GM12878 (cell line): Measurements from ENCODE around the gene FOLR2. TPM values are rescaled to one million over a fixed set of nuclear protein-coding genes. Genes with fewer than 3 reads are reported as not detected.
A peak's percentile ranks its signal among the peaks of the same experiment; 100 is the strongest.

Source experiments
- BRCA1 ChIP-seq: IDR thresholded peaks from 2 replicates; pipeline ENCODE4 v1.6.1; 2011; ENCODE audit warnings: low read depth, low read length, improper control_type of control experiment
- CEBPB ChIP-seq, 2 experiments: fragments of 150-350 bp in 1 of 2; IDR thresholded peaks; 2 replicates each; pipeline ENCODE4 v1.6.1; 2012 to 2014; ENCODE audit warnings: low read depth in 2 of 2, low read length in 2 of 2, borderline replicate concordance in 1 of 2, inconsistent platforms in 1 of 2
- EGR1 ChIP-seq, 2 experiments: IDR thresholded peaks; 1 replicate in 1 of 2; 2 replicates in 1 of 2; pipeline ENCODE4 v1.6.1; 2011 to 2012; ENCODE audit warnings: low read depth in 2 of 2, low read length in 2 of 2, borderline replicate concordance in 1 of 2, mild to moderate bottlenecking in 1 of 2, moderate library complexity in 1 of 2
- IKZF1 ChIP-seq: fragments of 450-650 bp; conservative IDR thresholded peaks from 2 replicates; pipeline ENCODE4 v1.6.1; 2017; ENCODE audit warnings: antibody characterized with exemption, mild to moderate bottlenecking
- MYB ChIP-seq: fragments of 150-350 bp; IDR thresholded peaks from 2 replicates; pipeline ENCODE4 v1.6.1; 2014; ENCODE audit warnings: mild to moderate bottlenecking, low read depth, low read length, borderline replicate concordance
- NFIC ChIP-seq: IDR thresholded peaks from 2 replicates; pipeline ENCODE4 v1.6.1; 2012; ENCODE audit warnings: low read depth, mild to moderate bottlenecking, inconsistent platforms, low read length, moderate library complexity
- NFYB ChIP-seq: IDR thresholded peaks from 2 replicates; pipeline ENCODE4 v1.6.1; 2011; ENCODE audit warnings: low read depth, mild to moderate bottlenecking, low read length, improper control_type of control experiment, moderate library complexity; ENCODE audit not compliant: insufficient read depth
- NR2C2 ChIP-seq: IDR thresholded peaks from 2 replicates; pipeline ENCODE4 v1.6.1; 2011; ENCODE audit warnings: borderline replicate concordance, low read depth; ENCODE audit not compliant: control insufficient read depth, insufficient read length
- NR2F1 ChIP-seq: fragments of 450-650 bp; conservative IDR thresholded peaks from 2 replicates; pipeline ENCODE4 v1.6.1; 2017; ENCODE audit warnings: mild to moderate bottlenecking
- PML ChIP-seq: IDR thresholded peaks from 2 replicates; pipeline ENCODE4 v1.6.1; 2012; ENCODE audit warnings: low read length, inconsistent platforms
- POU2F2 ChIP-seq: IDR thresholded peaks from 3 replicates; pipeline ENCODE4 v1.6.1; 2011; ENCODE audit warnings: low read depth, mild to moderate bottlenecking, low read length, borderline replicate concordance
- RFX5 ChIP-seq: IDR thresholded peaks from 2 replicates; pipeline ENCODE4 v1.6.1; 2011; ENCODE audit warnings: low read depth, low read length, improper control_type of control experiment
- SMAD5 ChIP-seq: IDR thresholded peaks from 2 replicates; pipeline ENCODE4 v1.6.1; 2016; ENCODE audit warnings: antibody characterized with exemption, low read depth
- SMC3 ChIP-seq: IDR thresholded peaks from 2 replicates; pipeline ENCODE4 v1.6.1; 2011; ENCODE audit warnings: low read length, improper control_type of control experiment, borderline replicate concordance
- STAT3 ChIP-seq: IDR thresholded peaks from 2 replicates; pipeline ENCODE4 v1.6.1; 2011; ENCODE audit warnings: low read depth, low read length, improper control_type of control experiment
- SUPT20H ChIP-seq: IDR thresholded peaks from 2 replicates; pipeline ENCODE4 v1.6.1; 2011; ENCODE audit warnings: low read depth, mild to moderate bottlenecking, low read length, moderate library complexity, borderline replicate concordance; ENCODE audit not compliant: control insufficient read depth
- TCF7 ChIP-seq: IDR thresholded peaks from 2 replicates; pipeline ENCODE4 v1.6.1; 2014; ENCODE audit warnings: antibody characterized with exemption, borderline replicate concordance
- polyA plus RNA-seq, 11 experiments: library from polyadenylated mRNA; depleted of rRNA in 4 of 11; unstranded in 6 of 11; stranded (reverse) in 5 of 11; fragments of >200 nt; fragmentation: Nextera tagmentation in 4 of 11; fragmentation: Illumina TruSeq in 1 of 11; extraction: Ambion mirVana in 4 of 11; extraction: Trizol in 1 of 11; gene quantifications; 1 replicate in 1 of 11; 2 replicates in 10 of 11; pipeline versions ENCODE4 v1.2.1 to v1.2.3, GENCODE V29; 2011 to 2016; ENCODE audit warnings: inconsistent platforms in 2 of 11, missing spikeins in 2 of 11, low read depth in 1 of 11
- total RNA-seq, 4 experiments: library from RNA; depleted of rRNA in 3 of 4; stranded (reverse); fragments of >200 nt in 3 of 4; fragmentation: Illumina TruSeq in 1 of 4; extraction: Trizol in 1 of 4; gene quantifications; 2 replicates each; pipeline versions ENCODE4 v1.2.1 to v1.2.3, GENCODE V29; 2013 to 2021
- TF ChIP-seq, protein P1 (sequence below): fragments of 450-650 bp; IDR thresholded peaks from 2 replicates; pipeline ENCODE4 v1.6.1; 2016; ENCODE audit warnings: mild to moderate bottlenecking
- TF ChIP-seq, protein P2 (sequence below): fragments of 450-650 bp; conservative IDR thresholded peaks from 2 replicates; pipeline ENCODE4 v1.6.1; 2017; ENCODE audit warnings: mild to moderate bottlenecking, moderate library complexity
- TF ChIP-seq, protein P3 (sequence below): IDR thresholded peaks from 2 replicates; pipeline ENCODE4 v1.6.1; 2011; ENCODE audit warnings: low read depth, low read length, improper control_type of control experiment, borderline replicate concordance
- TF ChIP-seq, protein P4 (sequence below): fragments of 450-650 bp; IDR thresholded peaks from 2 replicates; pipeline ENCODE4 v1.6.1; 2017; ENCODE audit warnings: mild to moderate bottlenecking, moderate library complexity

FOLR2 gene
- total and polyA plus RNA-seq, 10 of the 15 experiments (the other 5 are each of a cell fraction or from before 2014, with no cell fraction given): 0.10 to 11.1 (median 1.9) TPM

- TF ChIP-seq, protein P1, sequence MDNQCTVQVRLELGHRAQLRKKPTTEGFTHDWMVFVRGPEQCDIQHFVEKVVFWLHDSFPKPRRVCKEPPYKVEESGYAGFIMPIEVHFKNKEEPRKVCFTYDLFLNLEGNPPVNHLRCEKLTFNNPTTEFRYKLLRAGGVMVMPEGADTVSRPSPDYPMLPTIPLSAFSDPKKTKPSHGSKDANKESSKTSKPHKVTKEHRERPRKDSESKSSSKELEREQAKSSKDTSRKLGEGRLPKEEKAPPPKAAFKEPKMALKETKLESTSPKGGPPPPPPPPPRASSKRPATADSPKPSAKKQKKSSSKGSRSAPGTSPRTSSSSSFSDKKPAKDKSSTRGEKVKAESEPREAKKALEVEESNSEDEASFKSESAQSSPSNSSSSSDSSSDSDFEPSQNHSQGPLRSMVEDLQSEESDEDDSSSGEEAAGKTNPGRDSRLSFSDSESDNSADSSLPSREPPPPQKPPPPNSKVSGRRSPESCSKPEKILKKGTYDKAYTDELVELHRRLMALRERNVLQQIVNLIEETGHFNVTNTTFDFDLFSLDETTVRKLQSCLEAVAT: no peak
- TF ChIP-seq POU2F2: no peak
- TF ChIP-seq SUPT20H: no peak
- TF ChIP-seq CEBPB (IDR thresholded peaks at IDR 0.05; ENCODE audit: borderline replicate concordance in 1 of 2, low read depth in 2 of 2, low read length in 2 of 2): no peak
- TF ChIP-seq SMC3: no peak
- TF ChIP-seq IKZF1: peak; percentile 31; the same call in 1 of the 2 replicates
- TF ChIP-seq BRCA1: no peak
- no peak for TF ChIP-seq NFYB
- TF ChIP-seq EGR1 (IDR thresholded peaks at IDR 0.05; ENCODE audit: borderline replicate concordance in 1 of 2, low read depth in 2 of 2, low read length in 2 of 2): peak in 1 of 2 experiments; percentile 17; a peak in 1 of 3 replicates
- no peak for TF ChIP-seq MYB
- TF ChIP-seq, protein P2, sequence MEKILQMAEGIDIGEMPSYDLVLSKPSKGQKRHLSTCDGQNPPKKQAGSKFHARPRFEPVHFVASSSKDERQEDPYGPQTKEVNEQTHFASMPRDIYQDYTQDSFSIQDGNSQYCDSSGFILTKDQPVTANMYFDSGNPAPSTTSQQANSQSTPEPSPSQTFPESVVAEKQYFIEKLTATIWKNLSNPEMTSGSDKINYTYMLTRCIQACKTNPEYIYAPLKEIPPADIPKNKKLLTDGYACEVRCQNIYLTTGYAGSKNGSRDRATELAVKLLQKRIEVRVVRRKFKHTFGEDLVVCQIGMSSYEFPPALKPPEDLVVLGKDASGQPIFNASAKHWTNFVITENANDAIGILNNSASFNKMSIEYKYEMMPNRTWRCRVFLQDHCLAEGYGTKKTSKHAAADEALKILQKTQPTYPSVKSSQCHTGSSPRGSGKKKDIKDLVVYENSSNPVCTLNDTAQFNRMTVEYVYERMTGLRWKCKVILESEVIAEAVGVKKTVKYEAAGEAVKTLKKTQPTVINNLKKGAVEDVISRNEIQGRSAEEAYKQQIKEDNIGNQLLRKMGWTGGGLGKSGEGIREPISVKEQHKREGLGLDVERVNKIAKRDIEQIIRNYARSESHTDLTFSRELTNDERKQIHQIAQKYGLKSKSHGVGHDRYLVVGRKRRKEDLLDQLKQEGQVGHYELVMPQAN: 0 out of 2 replicates have a peak, but pooled peaks have one; percentile 41
- no peak for TF ChIP-seq PML
- TF ChIP-seq TCF7: no peak
- TF ChIP-seq NR2F1: 0 out of 2 replicates have a peak, but pooled peaks have one; percentile 17
- TF ChIP-seq STAT3: no peak
- TF ChIP-seq, protein P3, sequence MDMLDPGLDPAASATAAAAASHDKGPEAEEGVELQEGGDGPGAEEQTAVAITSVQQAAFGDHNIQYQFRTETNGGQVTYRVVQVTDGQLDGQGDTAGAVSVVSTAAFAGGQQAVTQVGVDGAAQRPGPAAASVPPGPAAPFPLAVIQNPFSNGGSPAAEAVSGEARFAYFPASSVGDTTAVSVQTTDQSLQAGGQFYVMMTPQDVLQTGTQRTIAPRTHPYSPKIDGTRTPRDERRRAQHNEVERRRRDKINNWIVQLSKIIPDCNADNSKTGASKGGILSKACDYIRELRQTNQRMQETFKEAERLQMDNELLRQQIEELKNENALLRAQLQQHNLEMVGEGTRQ: no peak
- TF ChIP-seq NR2C2: no peak
- TF ChIP-seq NFIC: no peak
- no peak for TF ChIP-seq SMAD5
- TF ChIP-seq, protein P4, sequence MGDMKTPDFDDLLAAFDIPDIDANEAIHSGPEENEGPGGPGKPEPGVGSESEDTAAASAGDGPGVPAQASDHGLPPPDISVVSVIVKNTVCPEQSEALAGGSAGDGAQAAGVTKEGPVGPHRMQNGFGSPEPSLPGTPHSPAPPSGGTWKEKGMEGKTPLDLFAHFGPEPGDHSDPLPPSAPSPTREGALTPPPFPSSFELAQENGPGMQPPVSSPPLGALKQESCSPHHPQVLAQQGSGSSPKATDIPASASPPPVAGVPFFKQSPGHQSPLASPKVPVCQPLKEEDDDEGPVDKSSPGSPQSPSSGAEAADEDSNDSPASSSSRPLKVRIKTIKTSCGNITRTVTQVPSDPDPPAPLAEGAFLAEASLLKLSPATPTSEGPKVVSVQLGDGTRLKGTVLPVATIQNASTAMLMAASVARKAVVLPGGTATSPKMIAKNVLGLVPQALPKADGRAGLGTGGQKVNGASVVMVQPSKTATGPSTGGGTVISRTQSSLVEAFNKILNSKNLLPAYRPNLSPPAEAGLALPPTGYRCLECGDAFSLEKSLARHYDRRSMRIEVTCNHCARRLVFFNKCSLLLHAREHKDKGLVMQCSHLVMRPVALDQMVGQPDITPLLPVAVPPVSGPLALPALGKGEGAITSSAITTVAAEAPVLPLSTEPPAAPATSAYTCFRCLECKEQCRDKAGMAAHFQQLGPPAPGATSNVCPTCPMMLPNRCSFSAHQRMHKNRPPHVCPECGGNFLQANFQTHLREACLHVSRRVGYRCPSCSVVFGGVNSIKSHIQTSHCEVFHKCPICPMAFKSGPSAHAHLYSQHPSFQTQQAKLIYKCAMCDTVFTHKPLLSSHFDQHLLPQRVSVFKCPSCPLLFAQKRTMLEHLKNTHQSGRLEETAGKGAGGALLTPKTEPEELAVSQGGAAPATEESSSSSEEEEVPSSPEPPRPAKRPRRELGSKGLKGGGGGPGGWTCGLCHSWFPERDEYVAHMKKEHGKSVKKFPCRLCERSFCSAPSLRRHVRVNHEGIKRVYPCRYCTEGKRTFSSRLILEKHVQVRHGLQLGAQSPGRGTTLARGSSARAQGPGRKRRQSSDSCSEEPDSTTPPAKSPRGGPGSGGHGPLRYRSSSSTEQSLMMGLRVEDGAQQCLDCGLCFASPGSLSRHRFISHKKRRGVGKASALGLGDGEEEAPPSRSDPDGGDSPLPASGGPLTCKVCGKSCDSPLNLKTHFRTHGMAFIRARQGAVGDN: no peak
- TF ChIP-seq RFX5: no peak
Observed at GRCh38 chr11:72224564-72225410, 8.2 kb downstream of the FOLR2 start, which contains the start of gene INPPL1 (continued).
